ENCODE data around the gene TMEM182. TPM values are rescaled to one million over a fixed set of nuclear protein-coding genes. Genes with fewer than 3 reads are reported as not detected.

The TMEM182 gene
- total RNA-seq, 4 donors from 2014 or later, result 0.66 to 1.2 (median 0.80) TPM

DNA sequence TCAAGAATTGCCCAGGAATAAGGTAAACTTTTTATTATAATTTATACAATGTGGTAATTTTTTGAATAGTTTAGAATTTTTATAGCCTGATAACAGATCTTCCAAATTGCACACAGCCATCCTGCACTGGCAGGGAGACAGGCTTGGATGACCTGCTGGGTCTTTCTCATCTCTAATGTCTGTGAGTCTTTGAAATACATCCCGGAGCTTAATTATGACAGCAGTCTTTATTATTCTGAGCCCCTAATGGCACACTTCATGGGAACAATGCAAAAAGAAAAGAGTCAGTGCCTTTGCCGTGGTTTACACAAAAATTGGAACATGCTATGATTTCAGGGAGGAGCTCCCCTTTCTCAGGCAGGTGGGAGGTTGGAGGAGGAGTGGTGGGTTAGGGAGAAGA lies 71.0 kb downstream of the TMEM182 start:
- Histone ChIP-seq H3K4me1 (no peaks in the 10 kb centered on the region), H3K36me3 (no peaks in the 10 kb centered on the region), H3K27ac (no peak overlapping the region), H3K27me3 (no peaks in the 10 kb centered on the region), H3K4me3 (no peak overlapping the region), H3K9me3 (no peaks in the 10 kb centered on the region)
- no peak for ATAC-seq
- no peak for TF ChIP-seq POLR2A (IDR thresholded peaks at IDR 0.05)
- no peak for TF ChIP-seq POLR2AphosphoS5 (IDR thresholded peaks at IDR 0.05)
- TF ChIP-seq, protein P1, sequence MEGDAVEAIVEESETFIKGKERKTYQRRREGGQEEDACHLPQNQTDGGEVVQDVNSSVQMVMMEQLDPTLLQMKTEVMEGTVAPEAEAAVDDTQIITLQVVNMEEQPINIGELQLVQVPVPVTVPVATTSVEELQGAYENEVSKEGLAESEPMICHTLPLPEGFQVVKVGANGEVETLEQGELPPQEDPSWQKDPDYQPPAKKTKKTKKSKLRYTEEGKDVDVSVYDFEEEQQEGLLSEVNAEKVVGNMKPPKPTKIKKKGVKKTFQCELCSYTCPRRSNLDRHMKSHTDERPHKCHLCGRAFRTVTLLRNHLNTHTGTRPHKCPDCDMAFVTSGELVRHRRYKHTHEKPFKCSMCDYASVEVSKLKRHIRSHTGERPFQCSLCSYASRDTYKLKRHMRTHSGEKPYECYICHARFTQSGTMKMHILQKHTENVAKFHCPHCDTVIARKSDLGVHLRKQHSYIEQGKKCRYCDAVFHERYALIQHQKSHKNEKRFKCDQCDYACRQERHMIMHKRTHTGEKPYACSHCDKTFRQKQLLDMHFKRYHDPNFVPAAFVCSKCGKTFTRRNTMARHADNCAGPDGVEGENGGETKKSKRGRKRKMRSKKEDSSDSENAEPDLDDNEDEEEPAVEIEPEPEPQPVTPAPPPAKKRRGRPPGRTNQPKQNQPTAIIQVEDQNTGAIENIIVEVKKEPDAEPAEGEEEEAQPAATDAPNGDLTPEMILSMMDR (IDR thresholded peaks at IDR 0.05), result no peak
- TF ChIP-seq EP300 (IDR thresholded peaks at IDR 0.05), result no peak
- 39 to 40% methylated on average over 1 to 2 of the region's 2 CpGs for WGBS, 2 donors (ENCODE audit: low coverage in 1 of 2)

DNA sequence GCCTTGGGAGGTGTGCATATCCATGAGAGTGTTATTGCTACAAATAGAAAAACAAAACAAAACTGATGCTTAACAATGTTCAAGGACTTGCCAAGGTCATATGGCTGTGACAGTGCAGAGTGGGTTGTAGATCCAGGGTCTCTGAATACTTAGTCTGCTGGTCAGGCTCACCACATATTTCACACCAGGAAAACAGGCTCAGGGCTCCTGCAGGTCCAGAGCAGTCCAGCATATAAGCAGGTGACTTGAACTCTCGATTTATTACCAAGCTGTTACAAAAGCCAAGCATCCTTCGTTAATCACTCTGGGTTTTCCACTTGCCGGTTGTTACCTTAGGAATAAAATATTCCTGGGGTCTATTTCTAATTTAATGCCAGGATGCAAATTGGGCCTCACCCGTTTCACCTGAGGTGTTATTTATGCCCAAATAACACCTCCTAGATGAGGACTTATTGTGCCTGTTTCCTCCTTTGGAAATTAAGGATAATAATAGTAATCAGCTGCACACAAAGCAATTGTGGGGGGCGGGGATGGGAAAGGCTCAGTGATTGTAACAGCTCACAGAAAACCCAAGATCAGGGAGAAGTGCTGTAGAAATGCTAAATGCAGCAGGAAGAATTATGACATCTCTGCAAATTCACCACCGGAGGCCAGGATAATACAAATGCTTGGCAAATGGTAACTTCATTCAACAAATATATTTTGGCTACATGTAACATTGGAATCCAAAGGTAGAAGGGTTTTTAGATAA lies 72.9 kb downstream of the TMEM182 start:
- H3K36me3 ChIP-seq, result no peaks in the 10 kb centered on the region
- H3K4me3 ChIP-seq, result no peak overlapping the region
- WGBS, 2 donors (ENCODE audit: low coverage in 1 of 2), result 79 to 96% methylated on average over 4 to 6 of the region's 6 CpGs
- no peak overlapping the region for H3K27ac ChIP-seq
- H3K9me3 ChIP-seq, result no peaks in the 10 kb centered on the region
- H3K4me1 ChIP-seq, result peaks cover 0 to 2% (median 0%) of the 10 kb centered on the region in 3 donors
- H3K27me3 ChIP-seq, result no peaks in the 10 kb centered on the region
- TF ChIP-seq, protein P1 (IDR thresholded peaks at IDR 0.05), result no peak
- TF ChIP-seq POLR2A (IDR thresholded peaks at IDR 0.05) (no peak), POLR2AphosphoS5 (IDR thresholded peaks at IDR 0.05) (no peak), EP300 (IDR thresholded peaks at IDR 0.05) (no peak)
- ATAC-seq, result no peak

- no peak overlapping the region for H3K27ac ChIP-seq
- H3K27me3 ChIP-seq, result no peaks in the 10 kb centered on the region
- WGBS, 2 donors (ENCODE audit: low coverage in 1 of 2), result 76 to 91% methylated on average over 3 to 7 of the region's 8 CpGs
- no peak for ATAC-seq
- no peak overlapping the region for H3K4me3 ChIP-seq
- TF ChIP-seq POLR2A (IDR thresholded peaks at IDR 0.05) (no peak), EP300 (IDR thresholded peaks at IDR 0.05) (no peak), POLR2AphosphoS5 (IDR thresholded peaks at IDR 0.05) (no peak)
- TF ChIP-seq, protein P1 (IDR thresholded peaks at IDR 0.05), result no peak
- peaks cover 0 to 5% (median 0%) of the 10 kb centered on the region in 3 donors for H3K4me1 ChIP-seq
- H3K36me3 ChIP-seq, result no peaks in the 10 kb centered on the region
- H3K9me3 ChIP-seq, result no peaks in the 10 kb centered on the region
Observed at GRCh38 chr2:102837626-102838198, 75.9 kb downstream of the TMEM182 start.

DNA sequence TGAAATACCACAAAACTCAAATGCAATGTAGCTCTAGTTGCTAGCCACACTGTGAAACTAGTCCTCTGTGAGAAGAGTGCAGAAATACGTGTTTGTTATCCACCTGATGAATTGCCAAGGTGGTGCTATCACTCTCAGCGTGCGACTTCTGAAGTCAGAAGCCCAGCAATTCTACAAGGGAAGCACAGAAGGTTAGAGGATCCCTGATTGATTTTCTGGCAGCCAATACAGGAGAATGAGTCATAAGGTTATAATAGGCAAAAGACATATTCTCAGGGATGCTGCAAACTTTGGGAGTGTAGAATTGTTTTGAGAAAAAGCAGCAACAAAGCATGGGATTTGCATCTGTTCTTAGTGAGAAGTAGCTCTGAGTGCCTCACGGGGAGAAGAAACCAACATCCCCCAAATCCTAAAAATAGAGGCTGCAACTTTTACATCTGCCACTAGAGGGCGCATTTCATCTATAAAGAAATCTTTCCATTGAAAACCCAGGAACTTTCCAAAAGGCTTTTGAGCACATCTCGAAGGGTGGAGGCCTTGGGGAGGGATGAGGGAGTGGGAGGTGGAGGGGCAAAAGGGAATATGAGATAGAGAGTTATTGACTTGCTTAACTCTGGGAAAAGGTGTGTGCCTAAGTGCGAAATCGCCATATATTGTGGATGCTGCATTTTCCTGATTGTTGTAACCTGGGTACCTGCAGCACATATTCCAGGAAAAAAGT lies 78.0 kb downstream of the TMEM182 start:
- WGBS, 2 donors (ENCODE audit: low coverage in 1 of 2), result 30 to 37% methylated on average over 7 to 8 of the region's 8 CpGs
- Histone ChIP-seq H3K27ac (no peak overlapping the region), H3K9me3 (no peaks in the 10 kb centered on the region), H3K4me1 (peaks cover 0 to 5% (median 0%) of the 10 kb centered on the region in 3 donors), H3K27me3 (no peaks in the 10 kb centered on the region), H3K4me3 (no peak overlapping the region), H3K36me3 (no peaks in the 10 kb centered on the region)
- no peak for TF ChIP-seq POLR2A (IDR thresholded peaks at IDR 0.05)
- TF ChIP-seq POLR2AphosphoS5 (IDR thresholded peaks at IDR 0.05), result no peak
- TF ChIP-seq EP300 (IDR thresholded peaks at IDR 0.05), result no peak
- TF ChIP-seq, protein P1 (IDR thresholded peaks at IDR 0.05), result peak; percentile 61 to 81 (median 68)
- ATAC-seq, result no peak
